Astrocyte (in vitro differentiated cells and primary cell): ENCODE results near the gene IRF2BPL.

Experiments used
- CTCF ChIP-seq: IDR thresholded peaks from 2 replicates; pipeline ENCODE4 v1.5.1; 2011; ENCODE audit warnings: low read depth, mild to moderate bottlenecking, inconsistent platforms, low read length, moderate library complexity; ENCODE audit not compliant: insufficient read depth
- EZH2 ChIP-seq: IDR thresholded peaks from 2 replicates; pipeline ENCODE4 v1.6.1; 2012; ENCODE audit warnings: mild to moderate bottlenecking, low read length, inconsistent platforms; ENCODE audit not compliant: insufficient read depth

- no peak for TF ChIP-seq EZH2
- TF ChIP-seq CTCF, result no peak
Observed at GRCh38 chr14:77005559-77005958, 22.9 kb downstream of the IRF2BPL start.
